ENCODE results near the gene BCAS3. TPM values are rescaled to one million over a fixed set of nuclear protein-coding genes. Genes with fewer than 3 reads are reported as not detected.
"Not testable (repeated sequence)": the region's sequence is repeated elsewhere in the genome, so short reads cannot be mapped to it uniquely, and the experiment has no call there.

BCAS3 gene
- total RNA-seq, 1 experiment from 2014 or later, result 6.0 TPM

GRCh38 chr17:61441507-61441906 lies 763.9 kb downstream of the BCAS3 start:
- in situ Hi-C loops (cut with HindIII; ENCODE audit: low sequenced_read_pairs); DNase-seq (ENCODE audit: low spot score): not testable (repeated sequence)

- DNase-seq (ENCODE audit: low spot score), result no peak
- in situ Hi-C loops (cut with HindIII; ENCODE audit: low sequenced_read_pairs), result no loop called here
Observed at GRCh38 chr17:61442136-61442775, 764.6 kb downstream of the BCAS3 start.

Other genes starting within 250 kb of the BCAS3 start
- 32.7 and 34.7 TPM in 2 replicates for gene APPBP2, start 151.6 kb upstream of the BCAS3 start, total RNA-seq (2014; rRNA removed; shearing (Covaris generic))
- 17.2 and 31.4 TPM in 2 replicates for gene PPM1D, start 77.7 kb upstream of the BCAS3 start, total RNA-seq (2014; rRNA removed; shearing (Covaris generic))

Data from G401 (cell line).